ENCODE data around the gene MBTPS1.

DNA sequence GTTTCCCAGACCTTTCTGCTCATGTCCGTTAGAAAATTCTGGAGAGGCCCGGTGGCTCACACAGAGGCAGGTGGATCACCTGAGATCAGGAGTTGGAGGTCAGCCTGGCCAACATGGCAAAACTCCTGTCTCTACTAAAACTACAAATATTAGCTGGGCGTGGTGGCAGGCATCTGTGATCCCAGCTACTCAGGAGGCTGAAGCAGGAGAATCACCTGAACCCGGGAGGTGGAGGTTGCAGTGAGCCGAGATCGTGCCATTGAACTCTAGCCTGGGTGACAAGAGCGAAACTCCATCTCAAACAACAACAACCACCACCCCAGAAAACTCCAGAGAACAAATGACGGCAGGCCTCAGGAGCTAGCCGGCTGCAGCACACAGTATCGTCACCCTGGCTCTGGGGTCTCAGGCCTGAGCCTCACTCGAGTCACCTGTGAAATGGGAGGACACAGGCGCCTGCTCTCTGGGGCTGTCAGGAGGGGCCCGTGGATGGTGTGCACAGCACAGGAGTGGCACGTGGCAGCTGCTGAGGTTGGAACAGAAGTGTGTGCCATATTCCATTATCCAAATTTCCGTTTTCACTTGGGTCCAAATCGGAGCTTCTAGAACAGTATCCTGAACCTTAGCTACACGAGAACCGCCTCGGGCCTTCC, 70.8 kb downstream of the MBTPS1 start:
- TF ChIP-seq, protein P1, sequence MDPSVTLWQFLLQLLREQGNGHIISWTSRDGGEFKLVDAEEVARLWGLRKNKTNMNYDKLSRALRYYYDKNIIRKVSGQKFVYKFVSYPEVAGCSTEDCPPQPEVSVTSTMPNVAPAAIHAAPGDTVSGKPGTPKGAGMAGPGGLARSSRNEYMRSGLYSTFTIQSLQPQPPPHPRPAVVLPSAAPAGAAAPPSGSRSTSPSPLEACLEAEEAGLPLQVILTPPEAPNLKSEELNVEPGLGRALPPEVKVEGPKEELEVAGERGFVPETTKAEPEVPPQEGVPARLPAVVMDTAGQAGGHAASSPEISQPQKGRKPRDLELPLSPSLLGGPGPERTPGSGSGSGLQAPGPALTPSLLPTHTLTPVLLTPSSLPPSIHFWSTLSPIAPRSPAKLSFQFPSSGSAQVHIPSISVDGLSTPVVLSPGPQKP (IDR thresholded peaks at IDR 0.05; ENCODE audit: low read depth, low read length): no peak
- TF ChIP-seq, protein P2, sequence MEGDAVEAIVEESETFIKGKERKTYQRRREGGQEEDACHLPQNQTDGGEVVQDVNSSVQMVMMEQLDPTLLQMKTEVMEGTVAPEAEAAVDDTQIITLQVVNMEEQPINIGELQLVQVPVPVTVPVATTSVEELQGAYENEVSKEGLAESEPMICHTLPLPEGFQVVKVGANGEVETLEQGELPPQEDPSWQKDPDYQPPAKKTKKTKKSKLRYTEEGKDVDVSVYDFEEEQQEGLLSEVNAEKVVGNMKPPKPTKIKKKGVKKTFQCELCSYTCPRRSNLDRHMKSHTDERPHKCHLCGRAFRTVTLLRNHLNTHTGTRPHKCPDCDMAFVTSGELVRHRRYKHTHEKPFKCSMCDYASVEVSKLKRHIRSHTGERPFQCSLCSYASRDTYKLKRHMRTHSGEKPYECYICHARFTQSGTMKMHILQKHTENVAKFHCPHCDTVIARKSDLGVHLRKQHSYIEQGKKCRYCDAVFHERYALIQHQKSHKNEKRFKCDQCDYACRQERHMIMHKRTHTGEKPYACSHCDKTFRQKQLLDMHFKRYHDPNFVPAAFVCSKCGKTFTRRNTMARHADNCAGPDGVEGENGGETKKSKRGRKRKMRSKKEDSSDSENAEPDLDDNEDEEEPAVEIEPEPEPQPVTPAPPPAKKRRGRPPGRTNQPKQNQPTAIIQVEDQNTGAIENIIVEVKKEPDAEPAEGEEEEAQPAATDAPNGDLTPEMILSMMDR (IDR thresholded peaks at IDR 0.05): no peak
